Heart right ventricle (tissue), 16 donors: ENCODE measurements around the gene FNBP1. TPM values are rescaled to one million over a fixed set of nuclear protein-coding genes. Genes with fewer than 3 reads are reported as not detected.

Experiments
- ATAC-seq, 8 donors: fragments of 200-7000 bp; cut with Tn5 transposase; one replicate each; pipeline ENCODE4 v1.9.1; 2020; ENCODE audit warnings: mild to moderate bottlenecking in 8 of 8, moderate library complexity in 8 of 8, moderate number of reproducible peaks in 1 of 8
- DNase-seq, 2 donors: peaks; one replicate each; pipeline ENCODE4 v3.0.0-alpha.2; 2020
- H3K27ac ChIP-seq, 10 donors: fragments of 200-600 bp; sonication (generic) in 2 of 10; one replicate each; pipeline versions ENCODE4 v1.5.0 to v1.8.0; 2020 to 2022; ENCODE audit warnings: mild to moderate bottlenecking in 3 of 10
- H3K27me3 ChIP-seq, 7 donors: fragments of 200-600 bp; one replicate each; pipeline ENCODE4 v1.8.0; 2021 to 2022; ENCODE audit warnings: mild to moderate bottlenecking in 2 of 7
- H3K36me3 ChIP-seq, 9 donors: fragments of 200-600 bp; sonication (generic) in 1 of 9; one replicate each; pipeline versions ENCODE4 v1.5.0 to v1.8.0; 2020 to 2022; ENCODE audit warnings: mild to moderate bottlenecking in 2 of 9
- H3K4me1 ChIP-seq, 9 donors: fragments of 200-600 bp; sonication (generic) in 1 of 9; one replicate each; pipeline versions ENCODE4 v1.5.0 to v1.8.0; 2020 to 2022; ENCODE audit warnings: mild to moderate bottlenecking in 4 of 9
- H3K4me3 ChIP-seq, 10 donors: fragments of 200-600 bp; sonication (generic) in 2 of 10; one replicate each; pipeline versions ENCODE4 v1.5.0 to v1.8.0; 2020 to 2022; ENCODE audit warnings: mild to moderate bottlenecking in 7 of 10, moderate library complexity in 2 of 10
- H3K9me3 ChIP-seq, 11 donors: fragments of 200-600 bp in 10 of 11; sonication (generic) in 2 of 11; one replicate each; pipeline versions ENCODE4 v1.5.0 to v1.8.0; 2013 to 2022; ENCODE audit warnings: mild to moderate bottlenecking in 2 of 11, control low read depth in 1 of 11, moderate library complexity in 1 of 11
- WGBS, 2 donors: extraction: QIAGEN DNeasy Blood & Tissue Kit; methylation state at CpG; one replicate each; pipeline ENCODE4 v1.1.7; 2013; ENCODE audit warnings: inconsistent platforms in 1 of 2; 5-methylcytosine and 5-hydroxymethylcytosine counted together
- intact Hi-C, 10 donors: fragments of 100-400 bp; cut with DNase I; formaldehyde crosslinking; loops; one replicate each; pipeline versions ENCODE4 v1.11.1 to v1.14.2; 2022
- polyA plus RNA-seq, 2 donors: library from polyadenylated mRNA; stranded (reverse); fragments of 200-250 nt; gene quantifications; one replicate each; pipeline ENCODE4 v1.2.3, GENCODE V29; 2013
- total RNA-seq, 10 donors: library from RNA; stranded (reverse); fragmentation: NEBNext Ultra II Directional in 3 of 10; extraction: Animal tissue kit (Norgen Biotek cat#: 25700) in 3 of 10; gene quantifications; one replicate each; pipeline versions ENCODE4 v1.2.1 to v1.2.4, GENCODE V29; 2021 to 2023
- TF ChIP-seq, protein P1 (sequence below), 9 donors: fragments of 200-600 bp; sonication (generic) in 2 of 9; IDR thresholded peaks; one replicate each; pipeline versions ENCODE4 v1.5.0 to v1.8.0; 2021 to 2022; ENCODE audit warnings: antibody characterized with exemption in 9 of 9, mild to moderate bottlenecking in 5 of 9, moderate library complexity in 1 of 9
- donor health status: Arrhythmogenic right ventricular cardiomyopathy.
- donor health status: ischemic (EF 13 %, LVEDD 7.1; RV severe dilation, severe dysfunction).
- donor health status: healthy with polysubstance abuse.
- donor health status: DM: no; HTN: yes; CAD: no.
- donor health status: DM: no; HTN: no; CAD: no.
- donor health status: ischemic (EF 25% LVEDD 6.9; RV normal size, moderate dysfunction).
- donor health status: ischemic (EF 25% LVEDD 5.7; RV mildly dilated, moderate dysfunction).
- donor health status: healthy.
- donor health status: DM: yes; HTN: yes; CAD: no.
- donor health status: Ischemic cardiomyopathy.
- donor health status: ischemic (EF 35%, LVEDD 5.7; RV mildly dilated, moderate dysfunction).
- donor health status: nonischemic (EF 11% LVEDD 7.7; RV severe dilation, severe dysfunction).
- donor health status: DM: yes; HTN: yes; CAD: no.
- donor health status: PGD.
- donor health status: ischemic (EF 29% LVEDD 5.4; RV normal size, mild dysfunction).
- donor health status: nonischemic (EF 23%, LVEDD 6.1; RV moderate dilation, normal function).

The FNBP1 gene
- total and polyA plus RNA-seq, 12 donors = 7.4 to 38.4 (median 22.2) TPM

GRCh38 chr9:129885670-129886106 is 157.3 kb downstream of the FNBP1 start:
- H3K27ac ChIP-seq = peak overlapping the region; percentile 29 to 92 (median 80)
- peaks cover 0 to 14% (median 8%) of the 10 kb centered on the region in 9 donors for H3K36me3 ChIP-seq
- peak; percentile 91 to 94 (median 92) for ATAC-seq
- 1 to 2% methylated on average over 27 of the region's 27 CpGs for WGBS, 2 donors
- peaks cover 5 to 73% (median 39%) of the 10 kb centered on the region in 9 donors for H3K4me1 ChIP-seq
- H3K27me3 ChIP-seq = no peaks in the 10 kb centered on the region
- intact Hi-C loops = loop anchor here (1.0 to 10.0 kb wide), 17 partner anchors 47 to 357 kb away; partner anchors contain the start of genes FNBP1 (in 6 of the 10) and GPR107 (in 2 of the 10)
- H3K4me3 ChIP-seq = peak overlapping the region in 9 of 10 donors; percentile 15 to 55 (median 47)
- H3K9me3 ChIP-seq = no peaks in the 10 kb centered on the region
- DNase-seq = peak; percentile 91 to 94
- TF ChIP-seq, protein P1, sequence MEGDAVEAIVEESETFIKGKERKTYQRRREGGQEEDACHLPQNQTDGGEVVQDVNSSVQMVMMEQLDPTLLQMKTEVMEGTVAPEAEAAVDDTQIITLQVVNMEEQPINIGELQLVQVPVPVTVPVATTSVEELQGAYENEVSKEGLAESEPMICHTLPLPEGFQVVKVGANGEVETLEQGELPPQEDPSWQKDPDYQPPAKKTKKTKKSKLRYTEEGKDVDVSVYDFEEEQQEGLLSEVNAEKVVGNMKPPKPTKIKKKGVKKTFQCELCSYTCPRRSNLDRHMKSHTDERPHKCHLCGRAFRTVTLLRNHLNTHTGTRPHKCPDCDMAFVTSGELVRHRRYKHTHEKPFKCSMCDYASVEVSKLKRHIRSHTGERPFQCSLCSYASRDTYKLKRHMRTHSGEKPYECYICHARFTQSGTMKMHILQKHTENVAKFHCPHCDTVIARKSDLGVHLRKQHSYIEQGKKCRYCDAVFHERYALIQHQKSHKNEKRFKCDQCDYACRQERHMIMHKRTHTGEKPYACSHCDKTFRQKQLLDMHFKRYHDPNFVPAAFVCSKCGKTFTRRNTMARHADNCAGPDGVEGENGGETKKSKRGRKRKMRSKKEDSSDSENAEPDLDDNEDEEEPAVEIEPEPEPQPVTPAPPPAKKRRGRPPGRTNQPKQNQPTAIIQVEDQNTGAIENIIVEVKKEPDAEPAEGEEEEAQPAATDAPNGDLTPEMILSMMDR (IDR thresholded peaks at IDR 0.05) = peak; percentile 83 to 100 (median 94)

GRCh38 chr9:129885018-129885669 is 157.8 kb downstream of the FNBP1 start:
- peaks cover 5 to 68% (median 39%) of the 10 kb centered on the region in 9 donors for H3K4me1 ChIP-seq
- TF ChIP-seq, protein P1 (IDR thresholded peaks at IDR 0.05) = peak in 3 of 9 donors; percentile 11 to 17 (median 12)
- peak in 1 of 2 donors; percentile 44 for DNase-seq

GRCh38 chr9:129884220-129885017 is 158.6 kb downstream of the FNBP1 start:
- ATAC-seq = peak; percentile 68 to 82 (median 77)
- H3K4me1 ChIP-seq = peaks cover 5 to 61% (median 39%) of the 10 kb centered on the region in 9 donors
- peak; percentile 85 to 90 for DNase-seq
- H3K27me3 ChIP-seq = no peaks in the 10 kb centered on the region
- peak overlapping the region in 9 of 10 donors; percentile 74 to 92 (median 80) for H3K27ac ChIP-seq
- WGBS, 2 donors = 18 to 20% methylated on average over 24 of the region's 24 CpGs
- H3K4me3 ChIP-seq = peak overlapping the region in 9 of 10 donors; percentile 1 to 55 (median 47)
- intact Hi-C loops = loop anchor here (1.0 to 10.0 kb wide), 16 partner anchors 48 to 358 kb away; partner anchors contain the start of genes FNBP1 (in 5 of the 10) and GPR107 (in 2 of the 10)
- TF ChIP-seq, protein P1 (IDR thresholded peaks at IDR 0.05) = no peak
- H3K36me3 ChIP-seq = peaks cover 0 to 16% (median under 1%) of the 10 kb centered on the region in 9 donors
- H3K9me3 ChIP-seq = no peaks in the 10 kb centered on the region

More at GRCh38 chr9:129885018-129885669, 157.8 kb downstream of the FNBP1 start:
- peak; percentile 17 to 63 (median 48) for ATAC-seq
- WGBS, 2 donors = 34 to 40% methylated on average over 27 of the region's 27 CpGs
- Histone ChIP-seq H3K9me3 (no peaks in the 10 kb centered on the region), H3K27me3 (no peaks in the 10 kb centered on the region), H3K36me3 (peaks cover 0 to 14% (median 8%) of the 10 kb centered on the region in 9 donors), H3K27ac (peak overlapping the region; percentile 25 to 92 (median 80)), H3K4me3 (peak overlapping the region in 9 of 10 donors; percentile 15 to 55 (median 47))
- intact Hi-C loops = loop anchor here (1.0 to 10.0 kb wide), 16 partner anchors 47 to 357 kb away; partner anchors contain the start of genes FNBP1 (in 5 of the 10) and GPR107 (in 2 of the 10)
